Islet precursor cell (in vitro differentiated cells): ENCODE results near the gene SERPINE1.

Experiments
- DNase-seq: peaks from one replicate; pipeline ENCODE4 v3.0.0-alpha.2; 2018

SERPINE1 gene

DNA sequence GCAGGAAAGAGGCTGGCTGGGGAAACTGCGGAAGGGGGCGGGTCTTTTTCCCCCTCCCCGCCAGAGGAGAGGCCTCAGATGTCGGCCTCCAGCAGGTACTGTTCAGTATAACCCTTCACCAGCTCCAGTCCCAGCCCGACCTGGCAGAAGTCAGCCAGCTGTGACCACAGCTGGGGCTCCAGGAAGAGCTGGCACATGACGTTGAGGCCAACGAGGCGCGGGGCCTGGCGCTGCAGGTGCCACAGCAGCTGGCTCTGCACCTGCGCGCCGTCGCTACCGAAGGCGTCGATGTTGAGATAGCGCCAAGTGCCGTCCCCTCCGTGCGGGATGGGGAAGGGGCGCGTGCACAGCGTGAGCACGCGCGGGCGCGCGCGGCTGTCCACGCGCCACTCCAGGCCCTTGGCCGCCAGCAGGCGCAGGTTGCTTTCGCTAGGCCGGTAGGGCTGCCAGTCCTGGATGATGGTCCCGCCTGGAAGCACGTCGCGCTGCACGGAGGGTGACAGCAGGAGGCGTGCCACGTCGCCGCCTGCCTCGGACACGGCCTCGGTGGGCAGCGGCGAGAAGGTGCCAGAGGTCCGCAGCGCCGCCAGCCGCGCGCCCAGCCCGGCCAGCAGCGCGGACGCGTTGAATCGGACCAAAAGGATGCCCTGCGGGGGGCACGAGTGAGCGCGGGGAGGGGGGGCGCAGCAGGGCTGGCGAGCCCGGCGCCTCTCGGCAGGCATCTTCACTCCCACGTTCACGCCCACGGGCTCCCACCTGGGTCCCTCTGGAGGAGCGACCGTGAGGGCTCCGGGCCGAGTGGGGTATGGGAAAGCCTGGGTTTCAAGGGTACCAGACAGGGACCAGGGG is 45.3 kb downstream of the SERPINE1 start:
- DNase-seq, result no peak

DNA sequence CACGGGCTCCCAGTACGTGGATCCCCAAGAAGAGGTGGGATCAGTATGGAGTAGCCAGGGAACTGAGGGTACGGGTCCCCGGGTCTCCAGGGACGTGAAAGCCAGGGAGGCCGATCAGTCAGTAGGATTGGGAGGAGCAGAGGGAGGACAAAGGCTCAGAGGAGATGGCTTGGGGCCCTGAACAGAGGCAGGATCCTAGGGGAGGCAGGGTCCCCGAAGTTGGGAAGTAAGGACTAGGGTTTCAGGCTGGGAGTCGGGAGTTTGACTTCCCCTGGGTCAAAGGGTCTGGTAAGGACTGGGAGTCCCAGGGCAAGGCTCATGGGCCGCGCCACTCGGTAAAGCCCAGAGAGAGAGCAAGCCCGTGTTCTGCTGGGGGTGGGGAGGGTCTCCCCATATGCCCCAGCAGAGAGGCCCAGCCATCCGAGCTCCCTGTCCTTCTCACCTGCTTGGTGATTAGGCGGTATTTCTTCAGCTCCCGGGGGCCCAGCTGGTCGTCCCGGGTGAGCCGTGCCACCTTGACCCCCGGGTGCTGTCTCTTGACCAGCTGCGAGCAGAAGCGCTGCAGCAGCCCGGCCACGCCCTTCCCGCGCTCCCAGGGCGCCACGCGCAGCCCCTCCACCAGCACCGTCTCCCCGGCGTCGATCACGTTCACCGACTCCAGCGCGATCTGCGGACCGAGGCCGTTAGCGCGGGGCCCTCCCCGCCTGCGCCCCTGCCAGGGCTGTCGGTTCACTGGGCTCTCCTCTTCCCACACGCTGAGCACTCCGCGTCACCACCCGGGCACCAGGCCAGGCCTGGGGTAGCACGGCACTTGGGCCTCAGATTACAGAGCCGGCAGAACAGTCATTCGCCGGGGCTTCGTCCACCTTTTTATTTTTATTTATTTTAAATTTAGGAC is 46.2 kb downstream of the SERPINE1 start:
- no peak for DNase-seq

DNA sequence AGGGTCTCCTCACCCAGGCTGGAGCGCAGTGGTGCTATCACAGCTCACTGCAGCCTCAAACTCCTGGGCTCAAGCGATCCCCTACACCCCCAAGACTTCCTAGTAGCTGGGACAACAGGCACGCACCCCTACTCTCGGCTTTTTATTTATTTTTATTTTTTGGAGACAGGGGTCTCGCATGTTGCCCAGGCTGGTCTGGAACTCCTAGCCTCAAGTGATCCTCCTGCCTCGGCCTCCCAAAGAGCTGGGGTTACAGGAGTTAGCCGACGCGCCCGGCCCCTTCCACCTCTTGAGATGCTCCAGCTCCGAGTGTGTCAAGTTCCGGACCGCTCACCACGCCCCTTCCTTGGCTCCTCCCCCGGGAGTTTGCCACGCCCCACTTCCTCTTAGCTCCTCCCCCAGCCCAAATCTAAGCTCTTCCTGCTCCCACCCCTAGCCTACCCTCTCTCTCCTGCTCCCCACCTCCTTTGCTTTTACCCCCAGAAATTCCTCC is 46.9 kb downstream of the SERPINE1 start:
- peak; percentile 78 for DNase-seq

GRCh38 chr7:101174322-101174854 is 47.5 kb downstream of the SERPINE1 start:
- no peak for DNase-seq

DNA sequence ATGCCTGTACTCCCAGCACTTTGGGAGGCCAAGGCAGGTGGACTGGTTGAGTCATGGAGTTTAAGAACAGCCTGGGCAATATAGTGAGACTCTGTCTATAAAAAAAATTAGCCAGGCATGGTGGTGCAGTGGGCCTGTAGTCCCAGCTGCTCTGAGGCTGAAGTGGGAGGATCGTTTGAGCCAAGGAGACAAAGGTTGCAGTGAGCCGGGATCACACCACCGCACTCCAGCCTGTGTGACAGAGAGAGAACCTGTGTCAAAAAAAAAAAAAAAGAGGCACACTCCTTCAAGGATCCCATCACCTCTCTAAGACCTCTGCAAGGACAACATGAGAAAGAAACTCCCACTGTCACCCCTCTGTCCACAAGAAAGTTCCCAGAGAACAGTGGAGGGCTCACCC is 48.8 kb downstream of the SERPINE1 start:
- no peak for DNase-seq

- DNase-seq, result peak; percentile 41
Measured at GRCh38 chr7:101177644-101178043, 50.7 kb downstream of the SERPINE1 start.

- DNase-seq, result peak; percentile 64
Measured at GRCh38 chr7:101179117-101179516, 52.2 kb downstream of the SERPINE1 start.

- DNase-seq, result no peak
Measured at GRCh38 chr7:101179713-101180112, 52.8 kb downstream of the SERPINE1 start.

- no peak for DNase-seq
Measured at GRCh38 chr7:101180130-101180755, 53.3 kb downstream of the SERPINE1 start, which contains the start of gene NAT16. Gene NAT16 (minus strand): TSS chr7:101180293. CDS start chr7:101174807, 5,486 bp downstream.

DNA sequence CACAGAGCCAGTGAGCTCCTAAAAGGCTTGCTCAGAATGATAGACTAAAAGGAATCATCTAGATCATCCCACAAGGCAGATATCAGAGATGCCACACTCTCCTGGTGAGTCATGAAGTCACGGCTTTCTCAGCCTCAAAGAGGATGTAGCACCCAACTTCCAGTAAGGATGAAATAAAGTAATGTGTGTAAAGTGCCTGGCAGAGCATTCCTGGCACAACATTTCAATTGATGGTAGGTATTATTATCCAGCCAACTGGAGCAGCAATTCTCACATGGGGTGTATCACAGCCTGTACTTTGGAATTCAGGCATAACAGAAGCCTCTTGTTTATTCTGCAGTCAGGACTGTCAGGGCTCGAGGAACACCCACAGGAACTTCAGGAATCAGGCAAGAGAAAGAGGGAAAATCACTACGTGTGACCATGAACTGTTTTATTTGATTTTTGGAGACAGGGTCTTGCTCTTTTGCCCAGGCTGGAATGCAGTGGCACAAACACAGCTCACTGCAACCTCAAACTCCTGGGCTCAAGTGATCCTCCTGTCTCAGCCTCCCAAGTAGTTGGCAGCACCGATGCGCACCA is 58.4 kb downstream of the SERPINE1 start:
- peak; percentile 60 for DNase-seq

DNA sequence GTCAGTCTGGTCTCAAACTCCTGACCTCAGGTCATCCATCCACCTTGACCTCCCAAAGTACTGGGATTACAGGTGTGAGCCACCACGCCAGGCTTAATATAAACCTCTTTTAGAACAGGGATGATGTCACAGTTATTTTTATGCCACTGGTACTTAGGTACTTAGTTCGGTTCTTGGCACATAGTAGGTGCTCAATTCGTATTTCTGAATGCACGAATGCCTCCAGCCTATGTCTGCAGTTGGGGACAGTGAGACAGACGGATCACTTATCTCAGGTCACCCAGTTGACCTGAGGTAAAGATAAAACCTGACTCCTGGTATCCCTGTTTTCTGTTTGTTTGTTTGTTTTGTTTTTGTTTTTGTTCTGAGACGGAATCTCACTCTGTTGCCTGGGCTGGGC is 59.3 kb downstream of the SERPINE1 start:
- DNase-seq, result no peak

DNA sequence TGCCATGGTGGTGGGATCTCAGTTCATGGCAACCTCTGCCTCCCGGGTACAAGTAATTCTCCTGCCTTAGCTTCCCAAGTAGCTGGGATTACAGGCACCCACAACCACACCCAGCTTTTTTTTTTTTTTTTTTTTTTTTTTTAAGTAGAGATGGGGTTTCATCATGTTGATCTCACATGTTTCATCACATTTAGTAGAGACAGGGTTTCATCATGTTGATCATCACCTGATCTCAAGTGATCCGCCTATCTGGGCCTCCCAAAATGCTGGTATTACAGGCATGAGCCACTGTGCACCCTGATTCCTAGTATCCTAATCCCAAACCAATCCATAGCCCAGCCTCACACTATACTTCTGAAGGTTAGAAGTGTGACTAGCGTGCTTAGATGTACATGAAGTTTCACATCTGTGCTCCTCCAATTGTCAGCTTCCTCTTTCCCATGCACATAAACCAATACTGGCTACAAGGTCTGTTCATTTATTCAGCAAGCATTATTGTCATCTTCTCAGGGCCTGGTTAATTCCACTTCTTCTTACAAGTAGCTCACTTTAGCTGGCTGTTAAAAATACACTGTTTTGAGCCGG is 60.0 kb downstream of the SERPINE1 start:
- no peak for DNase-seq
